Measurements from ENCODE around the gene C17orf75.

GRCh38 chr17:32286518-32286900 is 55.5 kb downstream of the C17orf75 start:
- TF ChIP-seq POLR2A (IDR thresholded peaks at IDR 0.05) (no peak), CTCF (IDR thresholded peaks at IDR 0.05) (no peak), POLR2AphosphoS5 (IDR thresholded peaks at IDR 0.05) (no peak)

Measured in gastroesophageal sphincter (tissue), 3 donors.